ENCODE results near the gene NPIPA8. TPM values are rescaled to one million over a fixed set of nuclear protein-coding genes. Genes with fewer than 3 reads are reported as not detected.
"Not testable (repeated sequence)": the region's sequence is repeated elsewhere in the genome, so short reads cannot be mapped to it uniquely, and the experiment has no call there.

The NPIPA8 gene
- 1 to 10 TPM in 1 of 2 donors, not detected in 1; 3.2 TPM for total RNA-seq

DNA sequence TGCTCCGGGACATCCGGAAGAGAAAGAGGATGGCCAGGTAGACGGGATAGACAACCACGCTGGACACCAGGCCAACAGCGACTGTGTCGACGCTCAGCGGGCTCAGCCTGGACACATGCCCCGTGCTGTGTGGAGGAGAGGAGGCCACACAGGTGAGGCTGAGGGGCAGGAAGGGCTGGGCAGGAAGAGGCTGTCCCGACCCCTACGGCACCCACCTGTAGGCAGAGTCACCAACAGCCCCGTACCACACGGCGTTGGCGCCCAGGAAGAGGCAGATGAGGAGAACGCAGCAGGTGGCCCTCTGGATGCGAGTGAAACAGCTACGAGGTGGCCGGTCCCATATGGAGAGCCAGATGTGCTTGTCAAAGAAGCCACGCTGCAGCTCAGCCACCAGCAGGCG lies at the start of gene NPIPA8:
NPIPA8 (minus strand) TSS at position 101 of the 400 bp plus-strand sequence. CDS start 4,074 bp downstream, outside the sequence.
- DNase-seq (ENCODE audit: low spot score); H3K9me3 ChIP-seq; H3K27ac ChIP-seq; intact Hi-C loops (cut with DNase I); H3K27me3 ChIP-seq (replicated peaks; ENCODE audit: insufficient read depth); H3K36me3 ChIP-seq; H3K4me1 ChIP-seq (replicated peaks); H3K4me3 ChIP-seq: not testable (repeated sequence)
- no CpG with 5 or more reads among the region's 21 CpGs for WGBS

DNA sequence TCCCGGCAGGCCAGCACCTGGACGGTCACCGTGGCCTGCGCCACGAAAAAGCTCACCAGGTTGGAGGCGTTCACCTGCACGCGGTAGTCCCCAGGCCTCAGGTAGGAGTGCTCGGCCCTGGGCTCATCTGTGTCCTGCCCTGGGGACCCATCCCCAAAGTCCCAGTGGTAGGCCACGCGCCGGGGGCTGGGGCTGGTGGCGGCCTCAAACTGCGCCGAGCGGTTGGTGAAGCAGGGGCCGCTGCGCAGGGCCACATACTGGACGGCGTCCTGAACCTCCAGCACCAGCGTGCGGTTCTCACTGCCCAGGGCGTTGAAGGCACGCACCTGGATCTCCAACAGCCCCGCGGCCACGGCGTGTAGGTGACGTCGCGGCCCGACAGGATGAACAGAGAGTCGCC lies 48.7 kb upstream of the NPIPA8 start:
- H3K4me3 ChIP-seq; H3K36me3 ChIP-seq; DNase-seq (ENCODE audit: low spot score); H3K27me3 ChIP-seq (replicated peaks; ENCODE audit: insufficient read depth); intact Hi-C loops (cut with DNase I); H3K9me3 ChIP-seq; H3K27ac ChIP-seq; H3K4me1 ChIP-seq (replicated peaks): not testable (repeated sequence)
- WGBS, result 100% methylated on average over 3 of the region's 33 CpGs

DNA sequence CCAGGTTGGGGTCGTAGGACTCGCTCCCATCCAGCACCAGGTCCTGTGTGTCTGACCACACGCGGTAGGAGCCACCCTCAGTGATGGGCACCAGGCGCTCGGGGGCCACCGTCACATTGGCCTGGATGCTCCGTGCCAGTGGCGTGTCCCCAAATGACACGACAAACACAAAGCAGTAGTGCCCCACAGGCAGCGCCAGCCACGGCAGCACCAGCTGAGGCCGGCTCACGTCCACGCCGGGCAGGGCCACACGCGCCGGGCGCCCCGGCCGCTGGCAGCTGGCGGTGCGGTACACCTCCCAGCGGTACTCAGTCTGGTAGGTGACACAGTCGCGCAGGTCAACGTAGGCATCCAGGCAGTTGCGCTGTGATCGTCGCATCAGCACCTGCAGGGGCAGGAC lies 48.3 kb upstream of the NPIPA8 start:
- no CpG with 5 or more reads among the region's 31 CpGs for WGBS
- DNase-seq (ENCODE audit: low spot score); H3K27me3 ChIP-seq (replicated peaks; ENCODE audit: insufficient read depth); H3K4me1 ChIP-seq (replicated peaks); H3K36me3 ChIP-seq; intact Hi-C loops (cut with DNase I); H3K27ac ChIP-seq; H3K9me3 ChIP-seq; H3K4me3 ChIP-seq: not testable (repeated sequence)

DNA sequence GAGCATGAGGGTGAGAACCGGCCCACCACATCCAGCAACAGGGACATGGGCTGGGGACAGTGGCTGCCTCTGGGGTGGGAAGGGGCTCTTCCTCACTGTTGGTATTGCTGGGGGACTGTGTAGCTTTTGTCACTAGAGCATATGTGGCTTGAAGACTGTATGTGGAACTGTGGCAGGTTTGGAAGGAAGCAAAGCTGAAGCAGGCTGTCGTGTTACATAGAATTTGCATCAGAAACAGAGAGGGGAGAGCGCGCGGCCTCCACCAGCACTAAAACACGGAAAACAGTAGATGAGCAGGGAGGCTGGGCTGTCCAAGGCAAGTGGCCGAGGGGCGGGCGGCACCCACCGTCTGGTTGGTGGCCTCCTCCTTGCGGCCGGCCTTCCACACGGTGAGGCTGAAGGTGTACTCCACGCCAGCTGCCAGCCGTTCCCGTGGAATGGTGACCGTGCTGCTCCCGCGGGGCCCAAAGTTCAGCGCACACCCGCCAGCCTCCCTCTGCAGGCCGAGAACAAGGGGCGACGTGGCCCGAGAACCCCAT lies 47.6 kb upstream of the NPIPA8 start:
- H3K27ac ChIP-seq; DNase-seq (ENCODE audit: low spot score); H3K27me3 ChIP-seq (replicated peaks; ENCODE audit: insufficient read depth); H3K4me3 ChIP-seq; H3K4me1 ChIP-seq (replicated peaks); H3K9me3 ChIP-seq; H3K36me3 ChIP-seq; intact Hi-C loops (cut with DNase I): not testable (repeated sequence)
- 93% methylated on average over 19 of the region's 25 CpGs for WGBS

DNA sequence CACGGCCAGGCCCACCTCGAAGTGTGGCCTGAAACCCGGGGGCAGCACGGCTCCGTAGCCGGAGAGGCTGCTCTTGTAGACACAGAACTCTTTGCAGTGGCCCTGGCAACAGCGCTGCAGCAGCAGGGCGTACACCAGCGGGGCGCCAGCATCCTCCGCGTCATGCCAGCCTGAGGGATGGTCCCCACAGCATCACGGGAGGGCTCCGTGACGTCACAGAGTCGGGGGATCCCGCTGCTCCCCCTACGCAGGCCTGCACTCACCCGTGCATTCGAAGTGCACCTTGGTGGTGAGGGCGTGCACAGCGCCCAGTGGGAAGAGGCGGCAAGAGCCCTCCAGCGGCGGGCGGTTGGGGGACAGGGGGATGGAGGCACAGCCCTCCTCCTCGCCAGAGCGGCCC lies 46.2 kb upstream of the NPIPA8 start:
- DNase-seq (ENCODE audit: low spot score); H3K36me3 ChIP-seq; H3K27ac ChIP-seq; H3K27me3 ChIP-seq (replicated peaks; ENCODE audit: insufficient read depth); H3K4me1 ChIP-seq (replicated peaks); H3K9me3 ChIP-seq; H3K4me3 ChIP-seq; intact Hi-C loops (cut with DNase I): not testable (repeated sequence)
- 94% methylated on average over 11 of the region's 28 CpGs for WGBS

DNA sequence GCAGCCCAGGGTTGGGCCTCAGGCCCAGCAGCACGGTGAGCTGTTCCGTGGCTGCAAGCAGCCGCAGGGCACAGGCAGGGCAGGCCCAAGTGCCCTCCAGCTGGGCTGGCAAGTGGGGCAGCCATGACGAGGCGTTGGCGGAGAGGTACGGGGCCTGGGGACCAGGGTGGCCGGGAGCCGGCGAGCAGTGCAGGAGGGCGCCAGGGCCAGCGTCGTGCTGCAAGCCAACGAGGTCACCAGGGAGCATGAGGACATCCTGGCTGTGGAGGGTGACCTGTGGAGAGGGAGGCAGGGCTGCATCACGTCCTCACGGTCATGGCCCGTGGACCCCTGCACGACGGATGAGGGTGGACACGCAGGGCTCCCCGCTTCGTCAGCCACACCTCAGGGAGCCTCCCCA lies 11.2 kb upstream of the NPIPA8 start:
- DNase-seq (ENCODE audit: low spot score), result peak; percentile 3
- WGBS, result 87% methylated on average over 3 of the region's 22 CpGs
- H3K27ac ChIP-seq; H3K36me3 ChIP-seq; intact Hi-C loops (cut with DNase I); H3K27me3 ChIP-seq (replicated peaks; ENCODE audit: insufficient read depth); H3K4me3 ChIP-seq; H3K4me1 ChIP-seq (replicated peaks); H3K9me3 ChIP-seq: not testable (repeated sequence)

DNA sequence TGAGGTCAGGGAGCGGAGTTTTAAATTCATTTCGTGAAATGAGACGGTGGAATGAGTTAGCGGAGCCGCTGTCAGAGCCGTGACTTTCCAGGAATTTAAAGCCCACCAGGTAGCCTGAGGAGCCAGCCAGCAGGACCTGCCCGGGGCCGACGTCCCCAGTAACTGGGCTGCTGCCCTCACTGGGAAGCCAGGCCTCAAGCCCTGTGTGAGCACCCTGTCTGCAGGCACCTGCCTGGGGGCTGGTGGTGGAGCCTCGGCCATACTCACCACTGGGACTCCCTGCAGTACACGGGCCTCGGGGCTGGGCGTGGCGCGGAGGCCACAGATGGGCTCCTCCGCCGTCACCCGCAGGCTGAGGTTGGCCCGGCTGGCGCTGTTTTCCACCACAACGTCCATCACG lies 10.5 kb upstream of the NPIPA8 start:
- H3K27ac ChIP-seq; intact Hi-C loops (cut with DNase I); H3K27me3 ChIP-seq (replicated peaks; ENCODE audit: insufficient read depth); H3K4me3 ChIP-seq; DNase-seq (ENCODE audit: low spot score); H3K4me1 ChIP-seq (replicated peaks); H3K9me3 ChIP-seq; H3K36me3 ChIP-seq: not testable (repeated sequence)
- no CpG with 5 or more reads among the region's 22 CpGs for WGBS

DNA sequence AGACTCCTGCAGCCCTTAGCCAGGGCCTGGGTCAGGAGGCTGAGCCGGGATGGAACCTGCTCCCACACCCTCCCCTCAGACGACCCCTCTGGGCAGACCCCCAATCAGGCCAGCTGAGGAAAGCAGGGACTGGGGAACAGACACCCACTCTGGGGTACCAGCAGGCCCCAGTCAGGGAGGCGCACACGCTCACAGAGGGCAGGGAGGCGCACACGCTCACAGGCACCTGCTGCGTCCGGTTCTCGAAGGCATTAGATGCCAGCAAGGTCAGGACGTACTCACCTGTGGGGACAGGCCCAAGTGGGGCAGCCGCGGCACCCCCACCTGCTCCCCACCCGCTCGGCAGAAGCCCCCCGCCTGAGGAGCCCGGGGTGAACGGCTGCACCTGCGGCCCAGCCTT lies 8.1 kb upstream of the NPIPA8 start:
- H3K27me3 ChIP-seq (replicated peaks; ENCODE audit: insufficient read depth); H3K4me1 ChIP-seq (replicated peaks); intact Hi-C loops (cut with DNase I); H3K27ac ChIP-seq; H3K36me3 ChIP-seq; DNase-seq (ENCODE audit: low spot score); H3K9me3 ChIP-seq; H3K4me3 ChIP-seq: not testable (repeated sequence)
- no CpG with 5 or more reads among the region's 18 CpGs for WGBS

DNA sequence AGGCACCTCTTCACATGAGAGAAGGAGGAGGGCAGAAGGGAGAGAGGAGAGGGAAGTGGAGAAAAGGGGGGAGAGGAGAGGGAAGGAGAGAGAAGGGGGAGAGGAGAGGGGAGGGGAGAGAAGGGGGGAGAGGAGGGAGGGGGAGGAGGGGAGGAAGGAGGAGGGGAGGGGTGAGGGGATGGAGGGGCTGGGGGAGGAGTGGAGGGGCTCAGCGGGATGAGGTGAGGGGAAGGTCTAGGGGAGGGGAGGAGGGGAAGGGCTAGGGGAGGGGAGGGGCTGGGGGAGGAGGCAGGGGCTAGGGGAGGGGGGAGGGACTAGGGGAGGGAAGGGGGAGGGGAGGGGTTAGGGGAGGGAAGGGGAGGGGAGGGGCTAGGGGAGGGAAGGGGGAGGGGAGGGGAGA lies 5.5 kb upstream of the NPIPA8 start:
- H3K4me1 ChIP-seq (replicated peaks); H3K36me3 ChIP-seq; H3K27me3 ChIP-seq (replicated peaks; ENCODE audit: insufficient read depth); intact Hi-C loops (cut with DNase I); H3K27ac ChIP-seq; H3K9me3 ChIP-seq; H3K4me3 ChIP-seq; DNase-seq (ENCODE audit: low spot score): not testable (repeated sequence)
- no CpG with 5 or more reads among the region's 1 CpG for WGBS

DNA sequence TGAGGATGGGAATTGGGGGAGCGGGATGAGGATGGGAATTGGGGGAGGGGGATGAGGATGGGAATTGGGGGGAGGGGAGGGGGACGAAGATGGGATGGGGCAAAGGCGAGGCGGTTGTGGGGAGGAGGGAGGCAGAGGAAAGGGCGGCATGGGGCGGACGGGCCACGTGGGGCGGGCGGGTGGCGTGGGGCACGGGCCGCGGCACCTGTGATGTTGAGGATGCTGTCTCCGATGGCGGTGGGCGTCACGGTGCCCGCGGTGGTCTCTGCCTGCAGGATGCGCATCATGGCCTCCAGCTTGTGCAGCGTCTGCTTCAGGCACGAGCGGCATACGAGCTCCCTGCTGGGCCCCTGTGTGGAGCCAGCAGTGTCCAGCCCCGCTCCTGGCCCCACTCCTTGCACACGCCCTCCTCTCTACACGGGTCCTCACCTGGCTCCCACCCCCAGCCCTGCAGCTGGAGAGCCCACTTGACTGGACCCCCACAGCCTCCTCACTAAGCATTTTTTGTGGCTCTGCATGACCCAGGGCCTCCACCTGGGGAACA lies 5.0 kb upstream of the NPIPA8 start:
- WGBS, result no CpG with 5 or more reads among the region's 28 CpGs

DNA sequence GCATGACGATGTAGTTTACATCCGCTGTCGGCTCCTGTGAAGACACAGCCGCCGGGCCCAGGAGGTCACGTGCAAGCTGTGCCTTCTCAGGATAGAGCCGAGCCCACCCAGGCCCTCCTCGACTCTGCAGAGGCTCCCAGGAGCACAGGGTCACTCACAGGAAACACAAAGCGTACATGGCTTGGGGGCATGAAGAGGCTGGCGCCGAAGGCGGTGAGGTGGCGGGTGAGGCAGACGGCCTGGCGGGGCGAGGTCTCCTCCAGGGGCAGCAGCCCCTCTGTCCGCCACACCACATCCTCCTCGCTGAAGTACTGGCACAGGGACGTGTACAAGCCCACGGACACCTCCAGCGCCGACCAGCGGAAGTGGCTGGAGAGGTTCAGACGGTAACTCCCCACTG lies 2.7 kb upstream of the NPIPA8 start:
- no CpG with 5 or more reads among the region's 24 CpGs for WGBS
- H3K4me1 ChIP-seq (replicated peaks); H3K36me3 ChIP-seq; H3K9me3 ChIP-seq; intact Hi-C loops (cut with DNase I); H3K27me3 ChIP-seq (replicated peaks; ENCODE audit: insufficient read depth); H3K4me3 ChIP-seq; H3K27ac ChIP-seq: not testable (repeated sequence)
- peak; percentile 3 for DNase-seq (ENCODE audit: low spot score)

More for the DNA sequence above, 5.0 kb upstream of the NPIPA8 start:
- H3K4me3 ChIP-seq; H3K27ac ChIP-seq; DNase-seq (ENCODE audit: low spot score); H3K27me3 ChIP-seq (replicated peaks; ENCODE audit: insufficient read depth); H3K36me3 ChIP-seq; H3K9me3 ChIP-seq; H3K4me1 ChIP-seq (replicated peaks); intact Hi-C loops (cut with DNase I): not testable (repeated sequence)

DNA sequence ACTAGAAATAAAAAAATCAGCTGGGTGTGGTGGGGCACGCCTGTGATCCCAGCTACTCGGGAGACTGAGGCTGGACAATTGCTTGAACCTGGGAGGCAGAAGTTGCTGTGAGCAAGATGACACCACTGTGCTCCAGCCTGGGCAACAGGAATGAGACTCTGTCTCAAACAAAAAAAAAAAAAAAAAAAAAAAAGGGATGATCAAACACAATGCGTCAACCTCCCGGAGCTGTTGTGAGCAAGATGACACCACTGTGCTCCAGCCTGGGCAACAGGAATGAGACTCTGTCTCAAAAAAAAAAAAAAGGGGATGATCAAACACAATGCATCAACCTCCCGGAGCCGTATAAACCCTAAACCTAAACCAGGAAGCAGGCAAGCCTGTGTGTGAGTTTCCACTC lies 24.7 kb downstream of the NPIPA8 start:
- WGBS, result no CpG with 5 or more reads among the region's 6 CpGs
- intact Hi-C loops (cut with DNase I); H3K4me1 ChIP-seq (replicated peaks): not testable (repeated sequence)

DNA sequence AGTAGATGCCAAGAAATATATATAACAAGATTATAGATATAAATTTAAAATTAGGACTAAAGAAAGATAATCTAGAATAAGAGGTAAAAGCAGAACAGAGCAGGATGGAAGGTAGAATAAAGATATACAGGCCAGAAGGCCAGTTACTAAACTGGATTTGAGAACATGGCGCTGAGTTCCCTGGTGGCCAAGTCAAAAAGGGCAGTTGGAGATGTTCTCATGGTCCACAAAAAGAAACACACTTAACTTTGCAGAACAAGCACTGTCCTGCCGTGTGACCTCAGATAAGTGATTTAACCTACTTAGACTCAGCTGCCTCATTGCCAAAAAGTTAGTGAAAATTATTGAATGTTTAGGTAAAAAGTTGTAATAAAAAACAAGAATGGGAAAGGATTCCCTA lies 27.4 kb downstream of the NPIPA8 start:
- H3K4me1 ChIP-seq (replicated peaks); H3K36me3 ChIP-seq; DNase-seq (ENCODE audit: low spot score); intact Hi-C loops (cut with DNase I); H3K27me3 ChIP-seq (replicated peaks; ENCODE audit: insufficient read depth); H3K27ac ChIP-seq; H3K4me3 ChIP-seq; H3K9me3 ChIP-seq: not testable (repeated sequence)
- WGBS, result no CpG with 5 or more reads among the region's 2 CpGs

More for the DNA sequence above, 24.7 kb downstream of the NPIPA8 start:
- H3K9me3 ChIP-seq; H3K27ac ChIP-seq; DNase-seq (ENCODE audit: low spot score); H3K4me3 ChIP-seq; H3K36me3 ChIP-seq; H3K27me3 ChIP-seq (replicated peaks; ENCODE audit: insufficient read depth): not testable (repeated sequence)
